ENCODE results near the gene MAGIX.

The MAGIX gene

GRCh38 chrX:49153467-49153866, 9.1 kb upstream of the MAGIX start:
- ATAC-seq (ENCODE audit: low read depth) (no peak), DNase-seq (ENCODE audit: low spot score) (no peak)
- no peaks in the 10 kb centered on the region for H3K27me3 ChIP-seq (ENCODE audit: insufficient read depth, poor library complexity, severe bottlenecking)
- no peaks in the 10 kb centered on the region for H3K36me3 ChIP-seq (ENCODE audit: low read depth)
- TF ChIP-seq CTCF (IDR thresholded peaks at IDR 0.05; ENCODE audit: poor library complexity, severe bottlenecking) = no peak
- H3K9me3 ChIP-seq (ENCODE audit: severe bottlenecking) = no peaks in the 10 kb centered on the region
- no peak overlapping the region for H3K27ac ChIP-seq (ENCODE audit: poor library complexity, severe bottlenecking)
- no peak overlapping the region for H3K4me3 ChIP-seq (ENCODE audit: severe bottlenecking)
- no peaks in the 10 kb centered on the region for H3K4me1 ChIP-seq (ENCODE audit: insufficient read depth, poor library complexity, severe bottlenecking)

DNA sequence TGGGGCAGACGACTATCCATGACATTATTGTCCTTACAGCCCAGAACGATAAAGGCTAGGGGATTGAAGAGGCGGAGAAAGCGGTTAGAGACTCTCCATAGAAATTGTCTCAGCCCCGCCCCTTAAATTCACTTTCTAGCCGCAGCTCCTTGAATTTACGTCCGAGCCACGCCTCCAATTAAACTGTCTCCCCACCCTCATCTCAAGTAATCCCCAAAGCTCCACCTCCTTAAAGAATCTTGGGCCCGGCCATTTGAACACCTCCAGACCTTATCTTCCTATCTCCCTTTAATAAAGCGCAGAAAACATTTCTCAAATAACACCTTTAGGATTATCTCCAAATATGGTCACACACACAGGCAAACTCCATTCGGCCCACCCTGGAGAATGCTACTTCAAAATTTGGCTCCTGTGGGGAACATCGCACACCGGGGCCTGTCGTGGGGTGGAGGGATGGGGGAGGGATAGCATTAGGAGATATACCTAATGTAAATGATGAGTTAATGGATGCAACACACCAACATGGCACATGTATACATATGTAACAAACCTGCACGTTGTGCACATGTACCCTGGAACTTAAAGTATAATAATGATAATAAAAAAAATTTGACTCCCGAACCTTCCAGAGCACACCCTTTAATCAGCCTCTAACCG, 7.2 kb upstream of the MAGIX start:
- no peak for TF ChIP-seq CTCF (IDR thresholded peaks at IDR 0.05; ENCODE audit: poor library complexity, severe bottlenecking)
- no peaks in the 10 kb centered on the region for H3K27me3 ChIP-seq (ENCODE audit: insufficient read depth, poor library complexity, severe bottlenecking)
- H3K4me3 ChIP-seq (ENCODE audit: severe bottlenecking) = peak overlapping the region; percentile 51
- H3K9me3 ChIP-seq (ENCODE audit: severe bottlenecking) = no peaks in the 10 kb centered on the region
- peak overlapping the region; percentile 73 for H3K27ac ChIP-seq (ENCODE audit: poor library complexity, severe bottlenecking)
- H3K36me3 ChIP-seq (ENCODE audit: low read depth) = no peaks in the 10 kb centered on the region
- peak; percentile 69 for ATAC-seq (ENCODE audit: low read depth)
- no peaks in the 10 kb centered on the region for H3K4me1 ChIP-seq (ENCODE audit: insufficient read depth, poor library complexity, severe bottlenecking)
- DNase-seq (ENCODE audit: low spot score) = no peak

DNA sequence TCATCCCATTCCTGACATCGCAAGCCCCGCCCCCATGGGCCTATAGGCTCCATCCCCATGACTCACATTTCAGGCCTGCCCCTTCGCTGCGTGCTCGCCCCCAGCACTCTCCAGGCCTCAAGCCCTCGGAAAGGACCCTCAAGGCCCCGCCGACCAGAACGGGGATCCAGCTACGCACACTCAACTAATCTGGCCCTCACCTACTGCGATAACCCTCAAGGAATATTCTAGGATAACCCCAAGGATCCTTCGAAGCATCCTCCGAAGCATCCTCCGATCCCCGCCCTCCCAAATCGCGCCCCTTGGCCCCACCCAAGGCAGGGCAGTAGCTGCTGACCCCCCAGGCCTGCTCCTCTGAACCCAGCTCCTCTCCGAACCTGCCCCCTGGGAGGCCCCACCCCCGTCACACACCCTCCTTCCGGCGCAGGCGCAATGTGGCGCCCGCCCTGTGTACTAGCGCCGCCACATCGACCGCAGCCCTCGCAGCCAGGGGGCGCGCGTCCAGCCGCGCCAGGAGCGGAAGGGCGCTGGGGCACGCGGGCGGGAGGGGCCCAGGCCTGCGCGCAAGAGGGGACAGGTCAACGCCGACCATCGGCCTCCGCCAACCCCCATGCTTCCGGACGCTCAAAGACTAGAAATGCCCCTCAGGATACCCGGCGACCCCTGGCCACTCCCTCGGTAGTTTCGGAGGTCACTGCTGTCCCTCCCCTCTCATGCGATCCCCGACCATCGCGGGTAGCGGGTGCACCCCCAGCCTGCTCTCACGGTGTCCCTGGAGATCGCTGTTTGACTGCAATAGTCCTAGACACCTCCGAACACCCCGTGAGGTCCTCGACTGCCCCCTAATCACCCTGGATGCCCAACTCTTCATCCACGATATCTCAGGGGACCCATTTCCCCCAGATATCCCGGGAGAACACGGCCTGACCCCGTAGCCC, 6.4 kb upstream of the MAGIX start:
- peak; percentile 89 for ATAC-seq (ENCODE audit: low read depth)

GRCh38 chrX:49157194-49157593, 5.4 kb upstream of the MAGIX start:
- Histone ChIP-seq H3K36me3 (ENCODE audit: low read depth) (no peaks in the 10 kb centered on the region), H3K4me1 (ENCODE audit: insufficient read depth, poor library complexity, severe bottlenecking) (no peaks in the 10 kb centered on the region), H3K27me3 (ENCODE audit: insufficient read depth, poor library complexity, severe bottlenecking) (no peaks in the 10 kb centered on the region), H3K9me3 (ENCODE audit: severe bottlenecking) (no peaks in the 10 kb centered on the region), H3K27ac (ENCODE audit: poor library complexity, severe bottlenecking) (no peak overlapping the region), H3K4me3 (ENCODE audit: severe bottlenecking) (no peak overlapping the region)
- ATAC-seq (ENCODE audit: low read depth) = no peak
- no peak for DNase-seq (ENCODE audit: low spot score)
- TF ChIP-seq CTCF (IDR thresholded peaks at IDR 0.05; ENCODE audit: poor library complexity, severe bottlenecking) = no peak

More for the DNA sequence above, 6.4 kb upstream of the MAGIX start:
- Histone ChIP-seq H3K4me3 (ENCODE audit: severe bottlenecking) (peak overlapping the region; percentile 51), H3K27me3 (ENCODE audit: insufficient read depth, poor library complexity, severe bottlenecking) (no peaks in the 10 kb centered on the region), H3K27ac (ENCODE audit: poor library complexity, severe bottlenecking) (peak overlapping the region; percentile 73), H3K4me1 (ENCODE audit: insufficient read depth, poor library complexity, severe bottlenecking) (no peaks in the 10 kb centered on the region), H3K36me3 (ENCODE audit: low read depth) (no peaks in the 10 kb centered on the region), H3K9me3 (ENCODE audit: severe bottlenecking) (no peaks in the 10 kb centered on the region)
- peak; percentile 83 for TF ChIP-seq CTCF (IDR thresholded peaks at IDR 0.05; ENCODE audit: poor library complexity, severe bottlenecking)
- DNase-seq (ENCODE audit: low spot score) = peak; percentile 87

Measured in RWPE2 (cell line).